ENCODE measurements around the gene RTKN.

RTKN gene

GRCh38 chr2:74375838-74376237 lies 65.9 kb downstream of the RTKN start:
- DNase-seq (ENCODE audit: low spot score), result no peak

All from kidney capillary endothelial cell (primary cell).